Calu3 (cell line): ENCODE results near the gene SLC12A5. TPM values are rescaled to one million over a fixed set of nuclear protein-coding genes. Genes with fewer than 3 reads are reported as not detected.

Experiments used
- BruUV-seq: library from RNA; stranded (reverse); fragments of 400-500 nt; replicated peaks from 2 replicates; lab custom pipeline; 2021; lab: Mats Ljungman, UMichigan
- CTCF ChIA-PET: fragments of 300-600 bp; sonication (Branson Sonifier 250); formaldehyde crosslinking; loops from one replicate; lab custom pipeline; 2022; ENCODE audit warnings: antibody characterized with exemption; lab: Charles Lee
- DNase-seq: peaks from one replicate; pipeline ENCODE4 v3.0.0; 2022
- H3K27ac Mint-ChIP-seq: one replicate; pipeline ENCODE4 v1.8.0; 2022; ENCODE audit warnings: mixed read lengths; ENCODE audit not compliant: unreplicated experiment
- H3K27me3 Mint-ChIP-seq: one replicate; pipeline ENCODE4 v1.8.0; 2022; ENCODE audit warnings: mixed read lengths; ENCODE audit not compliant: unreplicated experiment
- H3K36me3 Mint-ChIP-seq: one replicate; pipeline ENCODE4 v1.8.0; 2022; ENCODE audit warnings: mild to moderate bottlenecking, moderate library complexity, mixed read lengths; ENCODE audit not compliant: insufficient read depth, unreplicated experiment
- H3K4me1 Mint-ChIP-seq: one replicate; pipeline ENCODE4 v1.8.0; 2022; ENCODE audit warnings: mild to moderate bottlenecking, low read depth, mixed read lengths; ENCODE audit not compliant: unreplicated experiment
- H3K4me3 Mint-ChIP-seq: one replicate; pipeline ENCODE4 v1.8.0; 2022; ENCODE audit warnings: mild to moderate bottlenecking, low read depth, moderate library complexity, mixed read lengths; ENCODE audit not compliant: unreplicated experiment
- H3K9me3 Mint-ChIP-seq: one replicate; pipeline ENCODE4 v1.8.0; 2022; ENCODE audit warnings: low read depth, mixed read lengths; ENCODE audit not compliant: unreplicated experiment
- intact Hi-C: fragments of 100-400 bp; cut with micrococcal nuclease; formaldehyde crosslinking; loops from one replicate; pipeline ENCODE4 v1.10.0; 2022; ENCODE audit not compliant: unreplicated experiment
- total RNA-seq: library from RNA; stranded (reverse); gene quantifications from 2 replicates; pipeline ENCODE4 v1.2.3, GENCODE V29; 2022
- TF ChIP-seq, protein P1 (sequence below): fragments of 200-600 bp; IDR thresholded peaks from one replicate; pipeline ENCODE4 v1.8.0; 2022; ENCODE audit warnings: antibody characterized with exemption; ENCODE audit not compliant: unreplicated experiment

SLC12A5 gene
- total RNA-seq, 1 experiment from 2014 or later: 2.1 TPM

DNA sequence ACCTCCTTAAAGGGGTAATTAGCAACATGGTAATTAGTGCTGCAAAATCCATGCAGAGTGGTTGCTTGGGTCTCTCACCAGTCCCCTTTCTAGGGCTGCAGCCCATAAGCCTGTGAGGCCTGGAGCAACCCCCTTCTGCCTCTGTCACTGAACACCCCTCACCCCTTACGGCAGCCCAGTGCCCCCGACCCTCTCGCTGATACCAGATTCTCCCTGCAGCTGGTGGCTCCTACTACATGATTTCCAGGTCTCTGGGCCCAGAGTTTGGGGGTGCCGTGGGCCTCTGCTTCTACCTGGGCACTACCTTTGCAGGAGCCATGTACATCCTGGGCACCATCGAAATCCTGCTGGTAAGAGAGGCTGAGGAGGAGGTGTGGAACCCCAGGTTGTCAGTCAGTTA is 8.0 kb downstream of the SLC12A5 start:
- Mint-ChIP-seq H3K4me1 (no peaks in the 10 kb centered on the region), H3K27me3 (peaks cover 94% of the 10 kb centered on the region), H3K36me3 (no peaks in the 10 kb centered on the region), H3K4me3 (no peak overlapping the region), H3K9me3 (no peaks in the 10 kb centered on the region), H3K27ac (no peak overlapping the region)
- intact Hi-C loops: no loop called here
- no TSS peak for BruUV-seq
- TF ChIP-seq, protein P1, sequence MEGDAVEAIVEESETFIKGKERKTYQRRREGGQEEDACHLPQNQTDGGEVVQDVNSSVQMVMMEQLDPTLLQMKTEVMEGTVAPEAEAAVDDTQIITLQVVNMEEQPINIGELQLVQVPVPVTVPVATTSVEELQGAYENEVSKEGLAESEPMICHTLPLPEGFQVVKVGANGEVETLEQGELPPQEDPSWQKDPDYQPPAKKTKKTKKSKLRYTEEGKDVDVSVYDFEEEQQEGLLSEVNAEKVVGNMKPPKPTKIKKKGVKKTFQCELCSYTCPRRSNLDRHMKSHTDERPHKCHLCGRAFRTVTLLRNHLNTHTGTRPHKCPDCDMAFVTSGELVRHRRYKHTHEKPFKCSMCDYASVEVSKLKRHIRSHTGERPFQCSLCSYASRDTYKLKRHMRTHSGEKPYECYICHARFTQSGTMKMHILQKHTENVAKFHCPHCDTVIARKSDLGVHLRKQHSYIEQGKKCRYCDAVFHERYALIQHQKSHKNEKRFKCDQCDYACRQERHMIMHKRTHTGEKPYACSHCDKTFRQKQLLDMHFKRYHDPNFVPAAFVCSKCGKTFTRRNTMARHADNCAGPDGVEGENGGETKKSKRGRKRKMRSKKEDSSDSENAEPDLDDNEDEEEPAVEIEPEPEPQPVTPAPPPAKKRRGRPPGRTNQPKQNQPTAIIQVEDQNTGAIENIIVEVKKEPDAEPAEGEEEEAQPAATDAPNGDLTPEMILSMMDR: no peak
- DNase-seq: no peak
- CTCF ChIA-PET: no interaction called here

DNA sequence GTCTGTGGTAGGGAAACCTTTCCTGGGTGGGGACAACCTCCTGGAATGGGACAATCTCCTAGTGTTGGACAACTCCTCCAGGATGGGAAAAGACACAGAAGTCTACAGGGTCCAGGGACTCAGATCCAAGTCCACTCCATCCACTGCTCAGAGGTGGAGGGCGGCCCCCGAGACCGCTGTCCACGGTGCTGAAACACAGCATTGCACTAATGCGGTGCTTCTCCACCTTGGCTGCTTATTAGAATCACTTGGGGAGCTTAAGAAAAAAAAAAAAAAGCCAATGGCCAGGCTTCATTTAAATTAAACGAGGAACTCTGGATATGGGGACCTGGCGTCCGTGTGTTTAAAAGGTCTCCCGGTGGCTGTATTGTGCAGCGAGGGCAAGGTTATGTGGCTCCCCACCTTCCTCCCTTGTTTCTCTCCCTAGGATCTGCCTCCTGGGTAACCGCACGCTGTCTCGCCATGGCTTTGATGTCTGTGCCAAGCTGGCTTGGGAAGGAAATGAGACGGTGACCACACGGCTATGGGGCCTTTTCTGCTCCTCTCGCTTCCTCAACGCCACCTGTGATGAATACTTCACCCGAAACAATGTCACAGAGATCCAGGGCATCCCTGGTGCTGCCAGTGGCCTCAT is 12.0 kb downstream of the SLC12A5 start:
- intact Hi-C loops: no loop called here
- Mint-ChIP-seq H3K9me3 (no peaks in the 10 kb centered on the region), H3K27me3 (peaks cover 94% of the 10 kb centered on the region), H3K36me3 (no peaks in the 10 kb centered on the region), H3K27ac (no peak overlapping the region), H3K4me3 (no peak overlapping the region), H3K4me1 (no peaks in the 10 kb centered on the region)
- peak; percentile 77 for DNase-seq
- TF ChIP-seq, protein P1: no peak
- CTCF ChIA-PET: interaction anchor here (0.6 kb wide), 1 partner anchor 18 kb away, joined by 3 read pairs; no protein-coding TSS in a partner anchor
- BruUV-seq: no TSS peak

DNA sequence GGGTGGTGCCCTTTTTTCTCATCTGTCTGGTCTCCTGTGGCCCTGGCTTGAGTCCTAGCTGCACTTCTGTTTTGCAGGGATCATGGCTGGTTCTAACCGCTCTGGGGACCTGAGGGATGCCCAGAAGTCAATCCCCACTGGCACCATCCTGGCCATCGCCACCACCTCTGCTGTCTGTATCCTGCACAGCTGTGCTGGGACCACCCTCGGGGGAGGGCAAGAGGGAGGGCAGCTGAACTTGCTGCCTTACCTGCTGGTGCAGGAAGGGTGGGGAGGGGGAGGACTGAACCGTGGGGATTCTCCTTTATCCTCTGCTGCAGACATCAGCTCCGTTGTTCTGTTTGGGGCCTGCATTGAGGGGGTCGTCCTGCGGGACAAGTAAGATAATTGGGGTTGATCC is 14.5 kb downstream of the SLC12A5 start:
- intact Hi-C loops: no loop called here
- TF ChIP-seq, protein P1: no peak

DNA sequence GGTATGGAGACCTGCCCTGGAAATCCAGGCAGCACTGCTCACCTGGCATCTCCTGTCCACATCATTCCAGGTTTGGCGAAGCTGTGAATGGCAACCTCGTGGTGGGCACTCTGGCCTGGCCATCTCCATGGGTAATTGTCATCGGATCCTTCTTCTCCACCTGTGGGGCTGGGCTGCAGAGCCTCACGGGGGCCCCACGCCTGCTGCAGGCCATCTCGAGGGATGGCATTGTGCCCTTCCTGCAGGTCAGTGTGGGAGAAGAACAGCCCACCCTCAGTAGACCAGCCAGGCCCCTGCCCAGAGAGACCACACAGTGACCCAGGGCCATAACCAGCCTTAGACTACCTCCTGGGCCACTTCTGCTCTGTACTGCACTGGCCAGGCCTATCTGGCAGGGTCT is 15.9 kb downstream of the SLC12A5 start:
- CTCF ChIA-PET: no interaction called here

More for the DNA sequence above, 14.5 kb downstream of the SLC12A5 start:
- no peak for DNase-seq
- peaks cover 94% of the 10 kb centered on the region for H3K27me3 Mint-ChIP-seq
- H3K4me1 Mint-ChIP-seq: no peaks in the 10 kb centered on the region
- H3K27ac Mint-ChIP-seq: no peak overlapping the region
- H3K4me3 Mint-ChIP-seq: no peak overlapping the region
- no peaks in the 10 kb centered on the region for H3K9me3 Mint-ChIP-seq
- BruUV-seq: no TSS peak
- CTCF ChIA-PET: interaction anchor here (0.7 to 1.3 kb wide), 2 partner anchors 14 to 21 kb away, joined by 4 to 5 read pairs; no protein-coding TSS in a partner anchor
- H3K36me3 Mint-ChIP-seq: no peaks in the 10 kb centered on the region

More for the DNA sequence above, 15.9 kb downstream of the SLC12A5 start:
- Mint-ChIP-seq H3K27me3 (peaks cover 100% of the 10 kb centered on the region), H3K36me3 (no peaks in the 10 kb centered on the region), H3K27ac (no peak overlapping the region), H3K4me1 (no peaks in the 10 kb centered on the region), H3K4me3 (no peak overlapping the region), H3K9me3 (no peaks in the 10 kb centered on the region)
- TF ChIP-seq, protein P1: no peak
- intact Hi-C loops: no loop called here
- DNase-seq: no peak
- BruUV-seq: no TSS peak
